AG20443 (cell line): ENCODE results near the gene ZNF473.

Experiments used
- DNase-seq: peaks from one replicate; pipeline ENCODE4 v3.0.0; 2012; ENCODE audit warnings: low spot score, mixed read lengths

The ZNF473 gene

GRCh38 chr19:50003810-50004419 lies 21.9 kb upstream of the ZNF473 start:
- peak; percentile 96 for DNase-seq

DNA sequence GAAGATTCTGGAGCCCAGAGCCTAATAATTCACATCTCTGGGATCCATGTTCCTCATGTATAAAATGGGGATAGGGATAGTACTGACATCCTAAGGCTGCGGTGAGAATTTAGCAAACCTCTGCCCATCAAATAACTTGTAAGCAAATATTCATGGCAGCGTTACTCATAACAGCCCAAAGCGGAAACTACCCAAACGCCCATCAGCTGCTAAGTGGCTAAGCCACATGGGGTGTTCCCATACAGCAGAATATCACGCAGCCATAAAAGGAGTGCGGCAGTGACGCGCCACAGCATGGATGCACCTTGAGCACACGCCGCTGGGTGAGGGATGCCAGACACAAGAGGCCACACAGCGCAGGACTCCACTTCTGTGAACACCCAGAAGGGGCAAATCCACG lies 20.4 kb upstream of the ZNF473 start:
- no peak for DNase-seq

- DNase-seq, result no peak
Observed at GRCh38 chr19:50007170-50007569, 18.6 kb upstream of the ZNF473 start.

DNA sequence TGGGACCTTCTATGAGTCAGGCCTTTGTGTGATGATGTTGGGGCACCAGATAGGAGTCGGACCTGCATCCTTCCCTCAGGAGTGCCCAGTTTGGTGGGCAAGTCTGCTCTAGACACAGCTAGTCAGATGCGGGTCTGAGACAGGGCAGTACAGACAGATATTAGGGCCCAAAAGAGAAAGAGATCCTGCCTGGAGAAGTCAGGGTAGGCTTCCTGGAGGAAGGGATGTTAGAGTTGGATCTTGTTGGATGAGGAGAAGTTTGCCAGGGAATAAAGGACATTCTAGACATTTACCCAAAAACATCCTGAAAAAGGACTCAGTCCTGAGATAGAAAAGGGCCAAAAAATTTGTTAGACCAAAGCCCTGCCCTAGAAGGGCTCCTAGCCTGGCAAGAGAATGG lies 17.9 kb upstream of the ZNF473 start:
- DNase-seq, result no peak

GRCh38 chr19:50008532-50008931 lies 17.3 kb upstream of the ZNF473 start:
- DNase-seq, result no peak

GRCh38 chr19:50016225-50016807 lies 9.5 kb upstream of the ZNF473 start:
- DNase-seq, result no peak

GRCh38 chr19:50020481-50020880 lies 5.3 kb upstream of the ZNF473 start:
- DNase-seq, result no peak

GRCh38 chr19:50022823-50023222 lies 3.0 kb upstream of the ZNF473 start:
- DNase-seq, result no peak

GRCh38 chr19:50024719-50025021 lies 1.1 kb upstream of the ZNF473 start:
- DNase-seq, result no peak

DNA sequence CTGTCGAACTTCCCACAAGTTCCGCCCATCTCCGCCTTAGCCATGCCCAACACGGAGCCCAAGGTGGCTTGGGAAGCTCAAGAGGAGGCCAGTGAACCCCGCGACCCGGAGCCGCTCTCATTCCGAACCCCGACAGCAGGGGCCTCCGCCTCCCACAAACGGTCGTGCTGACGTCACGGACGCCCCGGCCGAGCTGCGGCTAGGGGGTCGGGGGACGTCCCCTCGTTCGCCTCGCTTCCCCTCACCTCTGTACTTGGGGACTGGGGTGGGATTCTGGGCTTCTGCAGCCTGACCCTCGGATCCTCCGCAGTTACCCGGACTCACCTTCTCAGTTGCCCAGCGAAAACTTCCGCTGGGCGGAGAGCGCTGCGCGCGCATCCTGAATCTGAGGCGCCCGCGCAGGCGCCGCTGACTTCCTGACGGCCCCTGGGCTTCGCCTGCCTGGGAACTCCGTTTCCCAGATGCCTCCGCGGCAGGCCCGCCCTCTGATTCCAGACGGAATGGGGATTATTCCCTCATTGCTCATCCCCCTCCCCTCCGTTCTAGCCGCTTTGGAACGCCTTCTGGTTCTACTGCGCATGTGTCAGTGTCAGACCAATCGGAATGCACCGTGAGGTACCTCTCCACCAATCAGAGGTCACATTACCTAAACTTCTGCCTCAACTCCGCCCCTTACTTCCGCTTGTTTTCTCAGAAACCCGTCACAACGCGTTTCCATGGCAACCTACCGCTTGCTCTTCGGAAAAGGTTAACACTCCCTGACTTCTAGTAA lies 597 bp upstream of the ZNF473 start, which contains the start of gene VRK3:
TSS of gene VRK3 (minus strand) at position 351 of the 772 bp plus-strand sequence. CDS start 9,210 bp downstream, outside the sequence.
- peak; percentile 99 for DNase-seq

- no peak for DNase-seq
Observed at GRCh38 chr19:50026550-50026906, 723 bp downstream of the ZNF473 start.

DNA sequence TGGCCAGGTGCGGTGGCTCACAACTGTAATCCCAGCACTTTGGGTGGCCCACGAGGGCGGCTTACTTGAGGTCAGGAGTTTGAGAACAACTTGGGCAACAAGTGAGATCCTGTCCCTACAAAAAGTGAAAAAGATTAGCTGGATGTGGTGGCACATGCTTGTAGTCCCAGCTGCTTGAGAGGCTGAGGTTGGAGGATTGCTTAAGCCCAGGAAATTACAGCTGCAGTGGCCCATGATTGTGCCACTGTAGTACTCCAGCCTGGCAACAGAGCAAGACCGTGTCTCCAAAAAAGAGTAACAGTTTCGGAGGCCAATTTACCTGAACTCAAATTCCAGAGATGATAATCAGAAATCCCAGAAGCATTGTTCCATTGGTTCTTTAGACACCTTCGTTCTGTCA lies 4.4 kb downstream of the ZNF473 start:
- DNase-seq, result no peak

DNA sequence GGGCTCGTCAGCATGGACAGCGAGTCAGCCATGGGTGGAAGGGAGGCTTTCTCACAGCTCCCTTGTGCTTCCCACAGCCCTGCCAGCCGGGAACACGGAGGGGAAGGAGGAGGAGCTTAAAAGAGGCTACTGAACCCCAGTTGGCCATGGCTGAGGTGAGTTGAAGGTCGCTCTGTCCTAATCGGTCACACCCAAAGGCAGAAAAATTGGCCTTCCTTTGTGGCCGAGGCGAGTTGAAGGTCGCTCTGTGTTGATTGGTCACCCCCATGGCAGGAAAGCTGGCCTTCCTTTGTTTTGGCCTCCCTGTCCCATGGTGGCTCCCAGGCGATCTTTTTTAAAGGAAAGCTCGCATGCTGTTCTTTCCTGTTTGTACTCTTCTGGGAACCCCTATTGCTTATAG lies 5.1 kb downstream of the ZNF473 start:
- DNase-seq, result no peak

DNA sequence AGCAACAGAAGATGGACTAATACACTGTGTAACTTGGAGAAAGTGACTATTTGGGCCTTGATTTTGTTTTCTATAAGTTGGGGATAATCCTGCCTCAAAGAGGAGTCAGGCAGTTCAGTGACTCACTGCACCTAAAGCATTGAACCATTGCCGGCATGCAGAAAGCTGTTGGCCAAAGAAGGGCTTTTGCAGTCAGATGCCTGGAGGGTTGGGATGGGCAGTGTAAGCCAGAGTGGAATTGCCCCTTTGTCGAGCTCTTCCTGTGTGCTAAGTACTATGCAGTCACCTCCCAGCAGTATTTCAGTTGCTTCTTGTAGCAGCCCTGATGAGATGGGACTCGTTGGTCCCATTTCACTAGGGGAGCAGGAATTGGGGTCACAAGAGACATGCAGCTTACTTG lies 11.1 kb downstream of the ZNF473 start:
- no peak for DNase-seq

DNA sequence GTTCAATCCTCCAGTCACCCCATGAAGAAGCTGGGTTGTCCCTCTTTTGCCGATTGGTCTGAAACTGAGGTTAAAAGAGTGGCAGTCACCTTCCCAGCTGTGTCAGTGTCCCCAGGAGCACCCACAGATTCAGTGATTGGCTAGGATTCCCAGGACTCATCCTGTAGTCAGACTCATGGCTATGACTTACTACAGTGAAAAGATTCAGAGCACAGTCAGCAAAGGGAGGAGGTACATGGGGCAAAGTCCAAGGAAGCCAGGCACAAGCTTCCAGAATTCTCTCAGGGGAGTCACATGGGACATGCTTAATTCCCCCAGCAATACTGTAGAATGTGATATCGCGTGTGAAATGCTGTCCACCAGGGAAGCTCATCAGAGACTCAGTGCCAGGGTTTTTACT lies 14.2 kb downstream of the ZNF473 start:
- DNase-seq, result no peak

DNA sequence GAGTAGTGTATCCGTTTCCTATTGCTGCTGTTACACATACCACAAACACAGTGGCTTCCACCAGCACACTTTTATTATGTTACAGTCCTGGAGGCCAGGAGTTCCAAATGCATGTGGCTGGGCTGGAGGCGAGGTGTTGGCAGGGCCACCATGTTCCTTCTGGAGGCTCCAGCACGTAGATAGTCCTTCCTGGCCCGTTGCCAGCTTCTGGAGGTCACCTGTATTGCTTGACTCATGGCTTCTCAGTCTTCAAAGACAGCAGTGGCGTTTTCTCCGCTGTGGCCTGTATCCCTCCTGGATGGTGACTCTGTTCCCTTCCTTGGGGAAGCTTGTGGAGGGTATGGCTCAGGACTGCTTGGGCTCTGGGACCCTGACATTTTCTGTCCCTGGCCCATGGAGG lies 15.2 kb downstream of the ZNF473 start:
- DNase-seq, result no peak

- no peak for DNase-seq
Observed at GRCh38 chr19:50042363-50043024, 16.7 kb downstream of the ZNF473 start.

- no peak for DNase-seq
Observed at GRCh38 chr19:50043967-50044366, 18.2 kb downstream of the ZNF473 start.

DNA sequence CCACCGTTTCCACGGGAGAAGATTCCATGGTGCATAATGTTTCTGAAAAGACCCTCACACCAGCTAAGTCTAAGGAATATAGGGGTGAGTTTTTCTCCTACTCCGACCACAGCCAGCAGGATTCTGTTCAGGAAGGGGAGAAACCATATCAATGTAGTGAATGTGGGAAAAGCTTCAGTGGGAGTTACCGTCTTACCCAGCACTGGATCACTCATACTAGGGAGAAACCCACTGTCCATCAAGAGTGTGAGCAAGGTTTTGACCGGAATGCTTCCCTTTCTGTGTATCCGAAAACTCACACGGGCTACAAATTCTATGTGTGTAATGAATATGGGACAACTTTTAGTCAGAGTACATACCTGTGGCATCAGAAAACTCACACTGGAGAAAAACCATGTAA lies 19.1 kb downstream of the ZNF473 start:
- no peak for DNase-seq

GRCh38 chr19:50046649-50047503 lies 21.1 kb downstream of the ZNF473 start:
- DNase-seq, result peak; percentile 49

GRCh38 chr19:50047671-50048070 lies 21.9 kb downstream of the ZNF473 start:
- no peak for DNase-seq
